Activated B cell treated with CpG ODN at 0.5 μM for 24 hours (primary cell): Measurements from ENCODE around the gene FMNL2. TPM values are rescaled to one million over a fixed set of nuclear protein-coding genes. Genes with fewer than 3 reads are reported as not detected.

Source experiments
- ATAC-seq: fragments of 200-7000 bp; cut with Tn5 transposase; one replicate; pipeline ENCODE4 v1.10.0; 2021; ENCODE audit warnings: low read depth, mild to moderate bottlenecking, moderate library complexity
- CTCF ChIA-PET: fragments of 350-600 bp; sonication (Branson Sonifier 250); formaldehyde crosslinking; loops from one replicate; lab custom pipeline; 2021; ENCODE audit warnings: antibody characterized with exemption; lab: Charles Lee
- POLR2A ChIA-PET: fragments of 350-600 bp; sonication (Branson Sonifier 250); formaldehyde crosslinking; loops from one replicate; lab custom pipeline; 2021; ENCODE audit warnings: antibody characterized with exemption; lab: Charles Lee
- DNase-seq: peaks from one replicate; pipeline ENCODE4 v3.0.0; 2022
- H3K27ac Mint-ChIP-seq: one replicate; pipeline ENCODE4 v1.8.0; 2020; ENCODE audit warnings: mixed read lengths
- H3K27me3 Mint-ChIP-seq: one replicate; pipeline ENCODE4 v1.8.0; 2021; ENCODE audit warnings: mixed read lengths
- H3K36me3 Mint-ChIP-seq: one replicate; pipeline ENCODE4 v1.8.0; 2021; ENCODE audit warnings: low read depth, mixed read lengths
- H3K4me1 Mint-ChIP-seq: one replicate; pipeline ENCODE4 v1.8.0; 2021; ENCODE audit warnings: mixed read lengths
- H3K4me3 Mint-ChIP-seq: one replicate; pipeline ENCODE4 v1.8.0; 2020; ENCODE audit warnings: mild to moderate bottlenecking, mixed read lengths
- H3K9me3 Mint-ChIP-seq: one replicate; pipeline ENCODE4 v1.8.0; 2020; ENCODE audit warnings: mixed read lengths
- intact Hi-C: fragments of 100-400 bp; cut with micrococcal nuclease; formaldehyde crosslinking; loops from one replicate; pipeline ENCODE4 v1.15.1; 2024
- total RNA-seq: library from RNA; stranded (reverse); gene quantifications from 2 replicates; pipeline ENCODE4 v1.2.3, GENCODE V29; 2022
- TF ChIP-seq, protein P1 (sequence below): fragments of 200-600 bp; IDR thresholded peaks from one replicate; pipeline ENCODE4 v1.8.0; 2022; ENCODE audit warnings: antibody characterized with exemption, mild to moderate bottlenecking

FMNL2 gene
- total RNA-seq, 1 donor from 2014 or later, result 4.0 TPM

DNA sequence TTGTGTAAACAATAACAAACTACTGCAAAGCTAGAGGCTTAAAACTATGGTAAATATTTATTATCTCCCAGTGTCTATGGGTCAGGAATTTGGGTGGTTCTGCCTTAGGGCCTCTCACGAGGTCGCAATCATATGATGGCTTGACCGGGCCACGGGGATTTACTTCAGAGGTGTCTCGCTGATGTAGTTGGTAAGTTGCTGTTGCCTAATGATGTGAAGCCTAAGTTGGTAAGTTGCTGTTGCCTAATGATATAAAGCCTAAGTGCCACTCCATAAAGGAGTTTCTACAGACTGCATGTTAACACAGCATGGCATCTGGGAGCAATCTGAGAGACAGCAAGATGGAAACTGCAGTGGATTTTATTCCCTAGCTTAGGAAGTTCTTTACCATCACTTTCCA, 35.8 kb downstream of the FMNL2 start:
- DNase-seq (no peak), ATAC-seq (no peak)
- H3K4me3 Mint-ChIP-seq, result no peak overlapping the region
- no peaks in the 10 kb centered on the region for H3K36me3 Mint-ChIP-seq
- ChIA-PET CTCF (no interaction called here), POLR2A (no interaction called here)
- H3K4me1 Mint-ChIP-seq, result no peaks in the 10 kb centered on the region
- TF ChIP-seq, protein P1, sequence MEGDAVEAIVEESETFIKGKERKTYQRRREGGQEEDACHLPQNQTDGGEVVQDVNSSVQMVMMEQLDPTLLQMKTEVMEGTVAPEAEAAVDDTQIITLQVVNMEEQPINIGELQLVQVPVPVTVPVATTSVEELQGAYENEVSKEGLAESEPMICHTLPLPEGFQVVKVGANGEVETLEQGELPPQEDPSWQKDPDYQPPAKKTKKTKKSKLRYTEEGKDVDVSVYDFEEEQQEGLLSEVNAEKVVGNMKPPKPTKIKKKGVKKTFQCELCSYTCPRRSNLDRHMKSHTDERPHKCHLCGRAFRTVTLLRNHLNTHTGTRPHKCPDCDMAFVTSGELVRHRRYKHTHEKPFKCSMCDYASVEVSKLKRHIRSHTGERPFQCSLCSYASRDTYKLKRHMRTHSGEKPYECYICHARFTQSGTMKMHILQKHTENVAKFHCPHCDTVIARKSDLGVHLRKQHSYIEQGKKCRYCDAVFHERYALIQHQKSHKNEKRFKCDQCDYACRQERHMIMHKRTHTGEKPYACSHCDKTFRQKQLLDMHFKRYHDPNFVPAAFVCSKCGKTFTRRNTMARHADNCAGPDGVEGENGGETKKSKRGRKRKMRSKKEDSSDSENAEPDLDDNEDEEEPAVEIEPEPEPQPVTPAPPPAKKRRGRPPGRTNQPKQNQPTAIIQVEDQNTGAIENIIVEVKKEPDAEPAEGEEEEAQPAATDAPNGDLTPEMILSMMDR, result no peak
- no peaks in the 10 kb centered on the region for H3K27me3 Mint-ChIP-seq
- intact Hi-C loops, result no loop called here
- no peaks in the 10 kb centered on the region for H3K9me3 Mint-ChIP-seq
- H3K27ac Mint-ChIP-seq, result no peak overlapping the region

DNA sequence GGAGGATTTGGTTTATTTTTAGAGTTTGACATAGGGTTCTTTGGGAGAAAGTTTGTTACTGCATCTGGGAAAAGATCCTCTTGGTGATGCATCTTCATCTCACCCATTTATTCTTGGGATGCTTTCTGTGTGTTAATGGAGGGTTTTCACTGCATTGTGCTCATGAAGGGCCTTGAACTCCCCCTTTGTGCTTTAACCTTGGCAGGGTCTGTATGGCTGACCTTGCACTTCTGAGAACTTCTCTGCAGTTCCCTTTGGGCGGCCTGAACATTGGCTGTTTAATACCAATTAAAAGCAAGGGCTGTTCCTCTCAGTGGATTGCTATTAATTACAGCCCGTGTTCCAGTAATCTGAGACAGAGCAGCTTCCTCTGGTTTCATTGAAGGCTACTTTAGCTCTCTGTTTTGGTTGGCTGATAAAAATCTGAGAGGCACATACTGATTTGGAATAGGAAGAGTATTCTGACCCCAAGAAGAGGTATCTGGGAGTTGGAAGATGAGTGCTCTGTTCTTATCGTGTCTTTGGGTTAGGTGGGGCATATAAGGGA, 37.5 kb downstream of the FMNL2 start:
- no peak for ATAC-seq
- Mint-ChIP-seq H3K9me3 (no peaks in the 10 kb centered on the region), H3K27me3 (no peaks in the 10 kb centered on the region), H3K4me1 (no peaks in the 10 kb centered on the region), H3K36me3 (no peaks in the 10 kb centered on the region), H3K27ac (no peak overlapping the region), H3K4me3 (no peak overlapping the region)
- TF ChIP-seq, protein P1, result no peak
- DNase-seq, result no peak
- ChIA-PET POLR2A (no interaction called here), CTCF (no interaction called here)
- intact Hi-C loops, result no loop called here

DNA sequence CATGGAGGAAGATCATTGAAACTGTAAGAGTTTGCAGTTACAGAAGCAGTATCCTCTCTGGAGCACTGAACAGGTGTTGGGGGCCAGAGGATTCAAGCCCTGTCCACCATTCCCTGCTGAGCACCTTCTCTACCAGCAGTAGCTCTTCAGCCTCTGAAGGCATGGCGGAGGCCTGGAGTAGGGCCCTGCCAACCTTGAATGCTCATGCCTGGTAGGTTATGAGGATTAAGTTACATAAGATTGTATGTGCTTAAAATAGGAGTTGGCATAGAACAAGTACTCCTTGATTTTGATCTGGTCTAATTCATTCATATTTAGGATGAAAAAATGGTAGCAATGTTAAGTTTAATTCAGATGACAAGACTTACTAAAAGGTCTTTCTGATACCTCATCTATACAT, 40.2 kb downstream of the FMNL2 start:
- H3K4me3 Mint-ChIP-seq, result no peak overlapping the region
- H3K27me3 Mint-ChIP-seq, result no peaks in the 10 kb centered on the region
- DNase-seq (no peak), ATAC-seq (no peak)
- no peaks in the 10 kb centered on the region for H3K9me3 Mint-ChIP-seq
- POLR2A ChIA-PET, result no interaction called here
- TF ChIP-seq, protein P1, result no peak
- no peaks in the 10 kb centered on the region for H3K4me1 Mint-ChIP-seq
- CTCF ChIA-PET, result no interaction called here
- H3K36me3 Mint-ChIP-seq, result no peaks in the 10 kb centered on the region
- H3K27ac Mint-ChIP-seq, result no peak overlapping the region
- intact Hi-C loops, result no loop called here

DNA sequence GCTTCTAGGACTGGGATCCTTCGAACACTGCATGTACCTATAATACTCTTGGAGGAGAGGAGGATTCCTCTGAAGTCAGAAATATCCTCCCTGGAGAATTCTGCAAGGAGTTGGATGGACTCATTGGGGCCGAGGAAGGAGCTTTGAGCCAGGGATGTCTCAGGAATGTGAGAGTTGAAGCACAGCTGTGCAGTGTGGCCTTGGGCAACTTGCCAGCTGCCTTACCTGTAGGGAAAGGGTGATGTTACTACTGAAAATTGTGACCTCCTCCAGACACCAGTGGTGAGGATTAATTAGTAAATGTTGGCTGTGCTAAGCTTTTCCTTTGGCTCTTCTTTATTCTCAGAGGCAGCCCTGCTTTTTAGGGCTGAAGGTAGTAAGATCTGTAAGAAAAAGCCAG, 41.4 kb downstream of the FMNL2 start:
- POLR2A ChIA-PET, result no interaction called here
- Mint-ChIP-seq H3K4me1 (no peaks in the 10 kb centered on the region), H3K27ac (no peak overlapping the region), H3K36me3 (no peaks in the 10 kb centered on the region), H3K4me3 (no peak overlapping the region), H3K27me3 (no peaks in the 10 kb centered on the region), H3K9me3 (no peaks in the 10 kb centered on the region)
- CTCF ChIA-PET, result no interaction called here
- intact Hi-C loops, result no loop called here
- ATAC-seq (no peak), DNase-seq (no peak)
- TF ChIP-seq, protein P1, result no peak

DNA sequence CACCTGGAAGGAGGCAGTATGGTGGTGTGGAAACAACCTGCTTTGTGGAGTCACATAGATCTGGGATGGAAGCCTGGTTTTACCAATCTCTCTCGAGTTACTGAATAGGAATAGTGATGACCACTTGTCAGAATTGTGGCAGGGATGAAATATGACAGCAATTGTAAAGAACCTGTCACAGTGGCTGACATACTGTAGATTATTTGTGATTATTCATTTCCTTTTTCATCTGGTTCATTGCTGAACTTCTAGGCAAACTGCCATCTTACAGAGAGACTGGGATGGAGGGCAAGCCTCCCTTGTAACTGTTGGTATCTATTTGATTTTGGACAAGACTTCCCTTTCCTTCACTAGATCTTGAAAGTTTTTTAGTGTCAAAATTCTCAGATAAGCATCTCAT, 42.0 kb downstream of the FMNL2 start:
- H3K27me3 Mint-ChIP-seq, result no peaks in the 10 kb centered on the region
- TF ChIP-seq, protein P1, result no peak
- no peaks in the 10 kb centered on the region for H3K4me1 Mint-ChIP-seq
- ChIA-PET CTCF (no interaction called here), POLR2A (no interaction called here)
- H3K27ac Mint-ChIP-seq, result no peak overlapping the region
- ATAC-seq (no peak), DNase-seq (no peak)
- no peaks in the 10 kb centered on the region for H3K36me3 Mint-ChIP-seq
- no peaks in the 10 kb centered on the region for H3K9me3 Mint-ChIP-seq
- intact Hi-C loops, result no loop called here
- no peak overlapping the region for H3K4me3 Mint-ChIP-seq
